Lower leg skin (tissue), 3 donors: Measurements from ENCODE around the gene P4HA2.

Source experiments
- CTCF ChIP-seq, 3 donors: fragments of 450-650 bp; IDR thresholded peaks; one replicate each; pipeline ENCODE4 v1.5.1; 2016; ENCODE audit warnings: antibody characterized with exemption in 3 of 3, mild to moderate bottlenecking in 3 of 3, moderate library complexity in 2 of 3
- POLR2A ChIP-seq, 2 donors: fragments of 450-650 bp; IDR thresholded peaks; one replicate each; pipeline ENCODE4 v1.6.1; 2016 to 2017; ENCODE audit warnings: antibody characterized with exemption in 2 of 2, mild to moderate bottlenecking in 1 of 2, moderate library complexity in 1 of 2

DNA sequence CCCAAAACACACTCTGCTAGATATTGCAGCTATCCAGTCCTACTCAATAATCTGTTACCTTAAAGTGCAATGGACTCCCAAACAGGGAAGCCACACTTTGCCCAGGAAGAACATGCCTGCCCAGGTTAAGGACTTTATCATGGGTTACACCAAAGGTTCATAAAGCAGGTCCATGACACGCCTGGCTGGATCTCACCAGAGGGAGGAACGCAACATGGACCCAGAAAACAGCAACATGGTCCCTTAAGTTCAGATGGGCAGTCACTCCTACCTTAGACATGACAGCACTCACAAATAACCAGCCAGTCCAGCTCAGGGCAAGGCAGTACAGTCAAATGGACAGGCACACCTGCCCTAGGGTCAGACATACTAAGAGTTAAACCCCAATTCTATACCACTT, 3.8 kb downstream of the P4HA2 start:
- TF ChIP-seq POLR2A (IDR thresholded peaks at IDR 0.05) = no peak
- TF ChIP-seq CTCF (IDR thresholded peaks at IDR 0.05) = no peak
